ENCODE results near the gene SEPTIN10.
A peak's percentile ranks its signal among the peaks of the same experiment; 100 is the strongest.
"Not testable (repeated sequence)": the region's sequence is repeated elsewhere in the genome, so short reads cannot be mapped to it uniquely, and the experiment has no call there.

The SEPTIN10 gene

DNA sequence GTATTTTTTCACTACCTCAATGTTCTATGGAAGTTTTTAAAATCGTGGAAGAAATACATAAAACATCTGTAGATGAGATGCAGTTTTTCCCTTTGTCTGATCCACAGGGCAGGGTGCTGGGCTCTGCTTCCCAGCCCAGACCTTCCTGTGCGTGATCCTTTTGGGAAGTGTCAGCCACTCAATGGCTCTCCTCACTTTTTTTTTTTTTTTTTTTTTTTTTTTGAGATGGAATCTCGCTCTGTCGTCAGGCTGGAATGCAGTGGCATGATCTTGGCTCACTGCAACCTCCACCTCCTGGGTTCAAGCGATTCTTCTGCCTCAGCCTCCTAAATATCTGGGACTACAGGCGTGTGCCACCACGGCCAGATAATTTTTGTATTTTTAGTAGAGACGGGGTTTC is 33.2 kb upstream of the SEPTIN10 start:
- Histone ChIP-seq H3K4me1 (ENCODE audit: control insufficient read depth, insufficient read depth, low read length) (peaks cover 20% of the 10 kb centered on the region), H3K4me3 (ENCODE audit: low read depth, low read length) (no peak overlapping the region), H3K9ac (ENCODE audit: low read depth, low read length) (no peak overlapping the region), H3K36me3 (ENCODE audit: control insufficient read depth, insufficient read depth, low read length) (no peaks in the 10 kb centered on the region), H3K27ac (ENCODE audit: low read depth, low read length) (no peak overlapping the region), H3K27me3 (ENCODE audit: control insufficient read depth, insufficient read depth, low read length) (no peaks in the 10 kb centered on the region), H3K9me3 (ENCODE audit: control insufficient read depth, insufficient read depth, low read length) (no peaks in the 10 kb centered on the region)

DNA sequence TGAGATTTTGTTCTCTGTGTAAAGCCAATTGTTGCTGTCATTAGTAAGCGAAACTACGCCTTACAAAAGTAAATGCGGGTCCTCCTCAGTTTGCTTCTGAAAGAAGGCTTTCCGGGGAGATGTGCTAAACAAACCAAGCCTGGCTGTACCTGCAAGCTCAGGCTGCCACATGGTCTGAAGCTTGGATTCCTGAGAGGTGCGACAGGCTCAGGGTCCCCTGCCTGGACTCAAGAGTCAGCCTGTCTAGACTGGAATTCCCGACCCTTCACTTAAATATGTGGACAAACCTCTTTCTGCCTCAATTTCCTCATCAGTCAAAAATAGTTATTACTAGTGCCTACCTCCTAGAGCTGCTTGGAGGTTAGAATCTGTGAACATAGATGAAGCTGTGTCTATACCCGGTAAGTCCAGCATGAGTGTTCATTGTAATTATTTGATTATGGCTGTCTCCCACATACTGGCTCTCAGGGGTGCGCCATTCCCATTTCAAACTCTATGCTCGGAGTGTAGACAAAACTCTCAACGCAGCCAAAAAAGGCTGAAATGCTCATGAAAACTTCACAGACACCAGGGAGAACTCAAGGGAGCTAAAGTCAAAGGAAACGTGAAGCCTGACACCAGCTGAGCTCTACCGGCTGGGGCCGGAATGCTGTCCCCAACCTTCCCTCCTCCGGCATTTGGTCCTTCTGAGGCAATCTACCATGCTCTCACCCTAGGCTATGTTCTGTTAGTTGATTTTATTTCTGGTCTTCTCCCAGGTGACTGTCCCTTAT is 31.8 kb upstream of the SEPTIN10 start:
- H3K4me3 ChIP-seq (ENCODE audit: low read depth, low read length): no peak overlapping the region

DNA sequence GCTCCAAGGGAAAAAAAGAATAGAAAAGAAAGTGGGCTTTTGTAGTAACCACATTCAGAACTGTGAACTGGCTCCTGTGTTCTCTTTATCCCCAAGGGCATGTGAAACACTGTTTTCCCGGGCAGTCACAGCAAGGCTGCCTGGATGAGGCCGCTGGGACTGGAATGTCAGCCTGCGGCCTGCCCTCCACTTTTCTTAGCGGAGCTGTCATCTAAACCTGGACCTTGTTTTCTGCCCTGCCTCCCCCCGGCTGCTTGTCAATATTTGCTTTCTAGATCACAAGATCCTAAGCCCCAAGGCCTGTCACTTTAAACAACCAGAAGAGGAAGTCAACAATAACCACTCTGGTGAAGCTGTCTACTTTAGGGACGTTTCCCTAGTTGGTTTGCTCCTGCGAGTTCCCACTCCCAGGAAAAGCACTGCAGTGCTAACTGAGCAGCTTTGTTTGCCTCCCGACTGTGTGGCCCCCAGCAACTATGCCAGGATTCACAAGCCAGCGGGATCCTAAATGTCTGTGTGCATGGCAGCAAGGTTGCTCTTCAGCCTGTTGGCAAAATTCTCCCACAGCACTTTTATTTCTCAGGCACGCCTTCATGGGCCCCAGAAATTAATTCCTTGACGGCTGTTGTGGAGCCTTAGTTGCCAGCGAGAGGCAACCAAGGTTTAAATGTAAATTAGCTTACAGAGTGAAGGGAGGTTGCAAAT is 31.0 kb upstream of the SEPTIN10 start:
- H3K4me1 ChIP-seq (ENCODE audit: control insufficient read depth, insufficient read depth, low read length): peaks cover 20% of the 10 kb centered on the region
- peak overlapping the region; percentile 82 for H3K27ac ChIP-seq (ENCODE audit: low read depth, low read length)
- H3K9ac ChIP-seq (ENCODE audit: low read depth, low read length): no peak overlapping the region
- no peak overlapping the region for H3K4me3 ChIP-seq (ENCODE audit: low read depth, low read length)
- no peaks in the 10 kb centered on the region for H3K9me3 ChIP-seq (ENCODE audit: control insufficient read depth, insufficient read depth, low read length)
- no peaks in the 10 kb centered on the region for H3K27me3 ChIP-seq (ENCODE audit: control insufficient read depth, insufficient read depth, low read length)
- H3K36me3 ChIP-seq (ENCODE audit: control insufficient read depth, insufficient read depth, low read length): no peaks in the 10 kb centered on the region

More for the DNA sequence above, 31.8 kb upstream of the SEPTIN10 start:
- Histone ChIP-seq H3K36me3 (ENCODE audit: control insufficient read depth, insufficient read depth, low read length) (no peaks in the 10 kb centered on the region), H3K27me3 (ENCODE audit: control insufficient read depth, insufficient read depth, low read length) (no peaks in the 10 kb centered on the region), H3K27ac (ENCODE audit: low read depth, low read length) (peak overlapping the region; percentile 82), H3K9me3 (ENCODE audit: control insufficient read depth, insufficient read depth, low read length) (no peaks in the 10 kb centered on the region), H3K9ac (ENCODE audit: low read depth, low read length) (no peak overlapping the region), H3K4me1 (ENCODE audit: control insufficient read depth, insufficient read depth, low read length) (peaks cover 20% of the 10 kb centered on the region)

DNA sequence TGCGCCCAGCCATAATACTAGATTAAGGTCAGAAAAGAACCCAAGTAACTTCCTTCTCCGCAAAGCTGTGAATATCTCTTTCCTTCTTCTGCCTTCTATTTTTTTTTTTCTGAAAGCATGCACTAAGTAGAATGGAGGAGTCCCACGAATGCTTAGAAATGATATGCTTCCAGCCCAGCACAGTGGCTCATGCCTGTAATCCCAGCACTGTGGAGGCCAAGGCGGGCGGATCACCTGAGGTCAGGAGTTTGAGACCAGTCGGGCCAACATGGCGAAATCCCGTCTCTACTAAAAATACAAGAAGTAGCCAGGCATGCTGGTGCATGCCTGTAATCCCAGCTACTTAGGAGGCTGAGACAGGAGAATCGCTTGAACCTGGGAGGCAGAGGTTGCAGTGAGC is 26.2 kb upstream of the SEPTIN10 start:
- H3K4me1 ChIP-seq (ENCODE audit: control insufficient read depth, insufficient read depth, low read length); H3K9ac ChIP-seq (ENCODE audit: low read depth, low read length); H3K27me3 ChIP-seq (ENCODE audit: control insufficient read depth, insufficient read depth, low read length); H3K9me3 ChIP-seq (ENCODE audit: control insufficient read depth, insufficient read depth, low read length); H3K4me3 ChIP-seq (ENCODE audit: low read depth, low read length); H3K27ac ChIP-seq (ENCODE audit: low read depth, low read length); H3K36me3 ChIP-seq (ENCODE audit: control insufficient read depth, insufficient read depth, low read length): not testable (repeated sequence)

DNA sequence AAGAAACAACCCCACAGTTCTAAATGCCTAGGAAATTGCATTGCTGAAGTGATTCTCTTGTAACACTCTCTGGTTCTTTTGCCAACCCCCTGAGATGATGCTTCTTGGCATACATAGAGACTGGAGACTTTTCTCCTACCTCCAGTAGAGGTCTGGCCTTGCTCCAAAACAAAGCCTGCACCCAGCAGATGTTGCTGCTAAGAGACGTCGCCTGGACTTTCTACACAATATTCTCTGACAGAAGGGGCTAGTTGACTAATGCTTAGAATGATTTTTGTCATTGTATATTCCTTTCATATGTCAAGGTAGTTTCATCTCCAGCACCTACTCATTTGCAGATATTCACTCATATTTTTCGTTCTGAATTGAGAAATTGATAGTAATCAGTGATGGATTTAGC is 25.0 kb upstream of the SEPTIN10 start:
- Histone ChIP-seq H3K27me3 (ENCODE audit: control insufficient read depth, insufficient read depth, low read length) (no peaks in the 10 kb centered on the region), H3K4me1 (ENCODE audit: control insufficient read depth, insufficient read depth, low read length) (no peaks in the 10 kb centered on the region), H3K9ac (ENCODE audit: low read depth, low read length) (no peak overlapping the region), H3K9me3 (ENCODE audit: control insufficient read depth, insufficient read depth, low read length) (no peaks in the 10 kb centered on the region), H3K27ac (ENCODE audit: low read depth, low read length) (no peak overlapping the region), H3K4me3 (ENCODE audit: low read depth, low read length) (no peak overlapping the region), H3K36me3 (ENCODE audit: control insufficient read depth, insufficient read depth, low read length) (no peaks in the 10 kb centered on the region)

- H3K9me3 ChIP-seq (ENCODE audit: control insufficient read depth, insufficient read depth, low read length): no peaks in the 10 kb centered on the region
- H3K27ac ChIP-seq (ENCODE audit: low read depth, low read length): no peak overlapping the region
- no peaks in the 10 kb centered on the region for H3K4me1 ChIP-seq (ENCODE audit: control insufficient read depth, insufficient read depth, low read length)
- no peaks in the 10 kb centered on the region for H3K36me3 ChIP-seq (ENCODE audit: control insufficient read depth, insufficient read depth, low read length)
- no peaks in the 10 kb centered on the region for H3K27me3 ChIP-seq (ENCODE audit: control insufficient read depth, insufficient read depth, low read length)
- no peak overlapping the region for H3K4me3 ChIP-seq (ENCODE audit: low read depth, low read length)
- H3K9ac ChIP-seq (ENCODE audit: low read depth, low read length): no peak overlapping the region
Measured at GRCh38 chr2:109637749-109638570, 24.2 kb upstream of the SEPTIN10 start.

DNA sequence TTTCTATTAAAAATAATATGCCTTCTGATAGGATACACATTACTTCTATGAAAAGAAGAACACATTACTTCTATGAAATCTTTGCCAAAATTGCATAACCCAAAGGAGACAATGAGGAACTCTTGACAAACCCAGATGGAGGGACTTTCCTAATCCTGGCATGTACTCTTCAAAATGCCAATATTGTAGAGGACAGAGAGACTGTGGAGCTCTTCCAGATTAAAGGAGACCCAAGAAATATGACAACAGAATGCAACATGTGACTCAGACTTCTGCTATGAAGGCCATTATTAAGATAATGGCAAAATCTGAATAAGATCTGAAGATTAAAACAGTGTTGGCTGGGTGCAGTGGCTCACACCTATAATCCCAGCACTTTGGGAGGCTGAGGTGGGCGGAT is 22.6 kb upstream of the SEPTIN10 start:
- no peaks in the 10 kb centered on the region for H3K36me3 ChIP-seq (ENCODE audit: control insufficient read depth, insufficient read depth, low read length)
- no peaks in the 10 kb centered on the region for H3K9me3 ChIP-seq (ENCODE audit: control insufficient read depth, insufficient read depth, low read length)
- no peak overlapping the region for H3K27ac ChIP-seq (ENCODE audit: low read depth, low read length)
- H3K9ac ChIP-seq (ENCODE audit: low read depth, low read length): no peak overlapping the region
- no peaks in the 10 kb centered on the region for H3K27me3 ChIP-seq (ENCODE audit: control insufficient read depth, insufficient read depth, low read length)
- H3K4me3 ChIP-seq (ENCODE audit: low read depth, low read length): no peak overlapping the region
- no peaks in the 10 kb centered on the region for H3K4me1 ChIP-seq (ENCODE audit: control insufficient read depth, insufficient read depth, low read length)

DNA sequence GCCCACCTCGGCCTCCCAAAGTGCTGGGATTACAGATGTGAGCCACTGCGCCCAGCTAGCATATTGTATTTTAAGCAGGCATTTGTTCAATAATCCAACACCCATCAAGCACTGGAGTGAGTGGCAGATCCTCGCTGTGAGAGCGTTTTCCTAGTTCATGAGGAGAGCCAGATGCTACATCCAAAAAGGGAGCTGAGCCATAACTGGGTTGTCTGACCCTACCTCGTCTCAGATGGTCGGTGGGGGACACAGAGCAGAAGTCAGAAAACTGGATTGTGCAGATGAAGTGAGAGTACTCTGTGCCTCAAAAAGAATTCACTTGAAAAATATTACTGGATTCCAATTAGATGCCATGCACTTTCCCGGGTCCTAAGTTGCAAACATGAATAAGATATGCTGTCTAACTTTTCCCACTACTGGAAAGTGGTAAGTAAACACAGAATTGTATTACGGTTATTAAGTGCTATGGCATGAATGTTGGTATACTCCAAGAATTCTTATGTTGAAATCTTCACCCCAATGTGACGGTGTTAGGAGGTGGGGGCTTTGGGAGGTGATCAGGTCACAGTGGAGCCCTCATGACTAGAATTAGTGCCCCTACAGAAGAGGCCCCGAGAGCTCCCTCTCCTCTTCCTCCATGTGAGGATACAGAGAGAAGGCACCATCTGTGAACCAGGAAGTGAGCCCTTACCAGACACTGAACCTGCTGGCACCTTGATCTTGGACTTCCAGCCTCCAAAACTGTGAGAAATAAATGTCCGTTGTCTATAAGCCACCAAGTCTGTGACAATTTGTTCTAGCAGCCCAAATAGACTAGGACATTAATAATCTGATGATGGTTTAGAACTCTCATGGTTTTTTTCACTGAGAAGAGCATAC is 21.9 kb upstream of the SEPTIN10 start:
- H3K27ac ChIP-seq (ENCODE audit: low read depth, low read length): no peak overlapping the region
- H3K9me3 ChIP-seq (ENCODE audit: control insufficient read depth, insufficient read depth, low read length): no peaks in the 10 kb centered on the region
- no peak overlapping the region for H3K4me3 ChIP-seq (ENCODE audit: low read depth, low read length)
- H3K9ac ChIP-seq (ENCODE audit: low read depth, low read length): no peak overlapping the region
- no peaks in the 10 kb centered on the region for H3K27me3 ChIP-seq (ENCODE audit: control insufficient read depth, insufficient read depth, low read length)
- H3K4me1 ChIP-seq (ENCODE audit: control insufficient read depth, insufficient read depth, low read length): no peaks in the 10 kb centered on the region
- H3K36me3 ChIP-seq (ENCODE audit: control insufficient read depth, insufficient read depth, low read length): no peaks in the 10 kb centered on the region

DNA sequence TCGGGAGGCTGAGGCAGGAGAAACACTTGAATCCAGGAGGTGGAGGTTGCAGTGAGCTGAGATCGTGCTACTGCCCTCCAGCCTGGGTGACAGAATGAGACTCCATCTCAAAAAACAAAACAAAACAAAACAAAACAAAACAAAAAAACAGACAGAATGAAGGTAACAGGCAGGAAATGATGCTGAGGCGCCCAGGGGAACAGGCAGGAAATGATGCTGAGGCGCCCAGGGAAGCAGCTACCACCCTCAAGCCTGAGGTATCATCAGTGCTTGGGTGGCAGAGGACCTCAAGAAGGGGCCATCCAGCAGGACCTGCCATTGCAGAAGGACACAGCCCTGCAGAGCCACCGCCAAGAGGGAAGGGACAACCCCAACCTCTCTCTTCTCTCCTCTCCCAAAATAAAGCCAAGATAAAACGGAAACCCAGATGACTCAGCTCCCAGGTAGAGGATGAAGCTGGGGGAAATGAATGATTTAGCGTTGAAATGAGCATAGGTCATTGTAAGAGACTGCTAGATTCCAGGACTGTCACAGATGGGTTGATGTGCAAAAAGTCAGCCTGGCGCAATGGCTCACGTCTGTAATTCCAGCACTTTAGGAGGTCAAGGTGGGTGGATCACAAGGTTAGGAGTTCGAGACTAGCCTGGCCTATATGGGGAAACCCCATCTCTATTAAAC is 19.7 kb upstream of the SEPTIN10 start:
- no peaks in the 10 kb centered on the region for H3K4me1 ChIP-seq (ENCODE audit: control insufficient read depth, insufficient read depth, low read length)
- no peaks in the 10 kb centered on the region for H3K27me3 ChIP-seq (ENCODE audit: control insufficient read depth, insufficient read depth, low read length)
- H3K27ac ChIP-seq (ENCODE audit: low read depth, low read length): no peak overlapping the region

GRCh38 chr2:109632158-109632789 is 18.5 kb upstream of the SEPTIN10 start:
- H3K27me3 ChIP-seq (ENCODE audit: control insufficient read depth, insufficient read depth, low read length): no peaks in the 10 kb centered on the region
- H3K36me3 ChIP-seq (ENCODE audit: control insufficient read depth, insufficient read depth, low read length): no peaks in the 10 kb centered on the region
- no peak overlapping the region for H3K4me3 ChIP-seq (ENCODE audit: low read depth, low read length)
- no peak overlapping the region for H3K27ac ChIP-seq (ENCODE audit: low read depth, low read length)
- no peaks in the 10 kb centered on the region for H3K9me3 ChIP-seq (ENCODE audit: control insufficient read depth, insufficient read depth, low read length)
- H3K4me1 ChIP-seq (ENCODE audit: control insufficient read depth, insufficient read depth, low read length): no peaks in the 10 kb centered on the region
- no peak overlapping the region for H3K9ac ChIP-seq (ENCODE audit: low read depth, low read length)

More for the DNA sequence above, 19.7 kb upstream of the SEPTIN10 start:
- Histone ChIP-seq H3K4me3 (ENCODE audit: low read depth, low read length) (no peak overlapping the region), H3K9ac (ENCODE audit: low read depth, low read length) (no peak overlapping the region), H3K9me3 (ENCODE audit: control insufficient read depth, insufficient read depth, low read length) (no peaks in the 10 kb centered on the region), H3K36me3 (ENCODE audit: control insufficient read depth, insufficient read depth, low read length) (no peaks in the 10 kb centered on the region)
